22Rv1 (cell line): ENCODE results near the gene MGAT5B.

ENCODE experiments used
- H3K27ac ChIP-seq: fragments of 450-650 bp; 2 replicates; pipeline ENCODE4 v1.5.1; 2017
- ZFX ChIP-seq: fragments of 450-650 bp; IDR thresholded peaks from 2 replicates; pipeline ENCODE4 v1.6.1; 2017; ENCODE audit warnings: antibody characterized with exemption, borderline replicate concordance
- TF ChIP-seq, protein P1 (sequence below): fragments of 450-650 bp; IDR thresholded peaks from 2 replicates; pipeline ENCODE4 v1.5.1; 2017; ENCODE audit warnings: mild to moderate bottlenecking

The MGAT5B gene

DNA sequence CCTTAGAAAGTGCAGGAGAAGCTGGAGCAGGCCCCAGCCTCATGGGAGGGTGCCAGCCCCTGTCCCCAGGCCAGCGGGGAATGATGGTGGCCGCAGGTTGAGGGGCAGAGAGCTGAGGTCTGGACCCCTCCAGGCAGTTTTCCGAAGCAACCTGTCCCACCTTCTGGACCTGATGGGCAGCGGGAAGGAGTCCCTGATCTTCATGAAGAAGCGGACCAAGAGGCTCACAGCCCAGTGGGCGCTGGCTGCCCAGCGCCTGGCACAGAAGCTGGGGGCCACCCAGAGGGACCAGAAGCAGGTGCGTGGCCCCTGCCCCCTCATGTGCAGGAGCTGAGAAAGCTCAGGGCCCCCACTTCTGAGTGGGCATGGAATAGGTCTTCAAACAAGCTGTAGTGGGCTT is 36.8 kb downstream of the MGAT5B start:
- no peak overlapping the region for H3K27ac ChIP-seq
- TF ChIP-seq, protein P1, sequence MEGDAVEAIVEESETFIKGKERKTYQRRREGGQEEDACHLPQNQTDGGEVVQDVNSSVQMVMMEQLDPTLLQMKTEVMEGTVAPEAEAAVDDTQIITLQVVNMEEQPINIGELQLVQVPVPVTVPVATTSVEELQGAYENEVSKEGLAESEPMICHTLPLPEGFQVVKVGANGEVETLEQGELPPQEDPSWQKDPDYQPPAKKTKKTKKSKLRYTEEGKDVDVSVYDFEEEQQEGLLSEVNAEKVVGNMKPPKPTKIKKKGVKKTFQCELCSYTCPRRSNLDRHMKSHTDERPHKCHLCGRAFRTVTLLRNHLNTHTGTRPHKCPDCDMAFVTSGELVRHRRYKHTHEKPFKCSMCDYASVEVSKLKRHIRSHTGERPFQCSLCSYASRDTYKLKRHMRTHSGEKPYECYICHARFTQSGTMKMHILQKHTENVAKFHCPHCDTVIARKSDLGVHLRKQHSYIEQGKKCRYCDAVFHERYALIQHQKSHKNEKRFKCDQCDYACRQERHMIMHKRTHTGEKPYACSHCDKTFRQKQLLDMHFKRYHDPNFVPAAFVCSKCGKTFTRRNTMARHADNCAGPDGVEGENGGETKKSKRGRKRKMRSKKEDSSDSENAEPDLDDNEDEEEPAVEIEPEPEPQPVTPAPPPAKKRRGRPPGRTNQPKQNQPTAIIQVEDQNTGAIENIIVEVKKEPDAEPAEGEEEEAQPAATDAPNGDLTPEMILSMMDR, result no peak
- TF ChIP-seq ZFX, result no peak

- no peak for TF ChIP-seq ZFX
- no peak overlapping the region for H3K27ac ChIP-seq
Measured at GRCh38 chr17:76905836-76906235, 37.6 kb downstream of the MGAT5B start.

DNA sequence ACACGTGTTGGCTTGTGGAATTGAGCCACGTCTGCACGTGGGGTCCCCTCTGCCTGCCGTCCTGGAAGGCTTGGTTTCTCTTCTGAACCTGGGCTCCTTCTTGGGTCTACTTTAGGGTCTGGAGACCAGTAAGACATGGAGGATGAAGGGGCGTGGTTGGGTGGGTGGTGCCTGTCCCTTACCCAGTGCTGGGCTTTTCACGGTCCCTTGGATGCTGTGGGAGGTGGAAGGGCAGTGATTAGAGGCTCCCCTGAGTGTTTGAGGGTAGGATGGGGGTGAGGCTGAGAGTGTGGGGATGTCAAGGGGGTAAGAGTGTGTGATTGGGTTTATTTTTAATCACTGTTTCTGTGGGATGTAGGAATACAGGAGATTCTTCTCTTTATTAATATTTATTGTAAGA is 38.3 kb downstream of the MGAT5B start:
- no peak overlapping the region for H3K27ac ChIP-seq
- TF ChIP-seq ZFX, result no peak
- TF ChIP-seq, protein P1, result no peak

DNA sequence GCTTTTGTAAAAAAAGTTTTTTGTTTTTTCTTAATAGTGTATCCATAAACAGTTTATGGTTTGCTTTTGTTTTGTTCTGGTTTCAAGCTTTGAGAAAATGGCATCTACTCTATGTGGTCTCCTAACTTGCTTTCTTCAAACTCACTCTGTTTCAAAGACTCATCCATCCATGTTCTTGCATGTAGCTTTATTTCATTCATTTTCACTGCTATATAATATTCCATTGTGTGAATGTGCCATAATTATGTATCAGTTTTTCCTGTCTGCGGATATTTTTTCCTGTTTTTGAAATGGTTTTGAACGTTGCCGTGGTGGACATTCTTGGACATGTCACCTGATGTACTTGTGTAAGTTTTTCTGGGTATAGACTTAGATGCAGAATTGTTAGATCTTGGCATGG is 39.1 kb downstream of the MGAT5B start:
- no peak overlapping the region for H3K27ac ChIP-seq
- no peak for TF ChIP-seq ZFX
- TF ChIP-seq, protein P1, result no peak

- TF ChIP-seq, protein P1, result no peak
- TF ChIP-seq ZFX, result no peak
- H3K27ac ChIP-seq, result no peak overlapping the region
Measured at GRCh38 chr17:76909971-76910760, 42.0 kb downstream of the MGAT5B start.

- TF ChIP-seq ZFX, result no peak
- TF ChIP-seq, protein P1, result no peak
- H3K27ac ChIP-seq, result no peak overlapping the region
Measured at GRCh38 chr17:76911299-76912017, 43.3 kb downstream of the MGAT5B start.

GRCh38 chr17:76912421-76913164 is 44.4 kb downstream of the MGAT5B start:
- H3K27ac ChIP-seq, result no peak overlapping the region
- TF ChIP-seq, protein P1, result no peak
- no peak for TF ChIP-seq ZFX
